Measurements from ENCODE around the gene ALG1.
A peak's percentile ranks its signal among the peaks of the same experiment; 100 is the strongest.
"Not testable (repeated sequence)": the region's sequence is repeated elsewhere in the genome, so short reads cannot be mapped to it uniquely, and the experiment has no call there.

Gene ALG1

DNA sequence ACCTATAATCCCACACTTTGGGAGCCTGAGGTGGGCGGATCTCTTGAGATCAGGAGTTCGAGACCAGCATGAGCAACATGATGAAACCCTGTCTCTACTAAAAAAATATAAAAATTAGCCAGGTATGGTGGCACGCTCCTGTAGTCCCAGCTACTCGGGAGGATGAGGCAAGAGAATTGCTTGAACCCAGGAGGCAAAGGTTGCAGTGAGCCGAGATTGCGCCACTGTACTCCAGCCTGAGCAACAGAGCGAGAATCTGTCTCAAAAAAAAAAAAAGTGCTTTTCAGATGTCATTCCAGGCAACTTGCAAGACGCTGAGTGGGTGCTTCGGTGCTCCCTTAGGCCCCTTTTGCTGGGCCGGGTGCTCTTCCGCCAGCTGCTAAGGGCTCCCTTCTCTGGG is 27.1 kb upstream of the ALG1 start:
- not testable (repeated sequence) for DNase-seq (ENCODE audit: low read depth, low spot score)

DNA sequence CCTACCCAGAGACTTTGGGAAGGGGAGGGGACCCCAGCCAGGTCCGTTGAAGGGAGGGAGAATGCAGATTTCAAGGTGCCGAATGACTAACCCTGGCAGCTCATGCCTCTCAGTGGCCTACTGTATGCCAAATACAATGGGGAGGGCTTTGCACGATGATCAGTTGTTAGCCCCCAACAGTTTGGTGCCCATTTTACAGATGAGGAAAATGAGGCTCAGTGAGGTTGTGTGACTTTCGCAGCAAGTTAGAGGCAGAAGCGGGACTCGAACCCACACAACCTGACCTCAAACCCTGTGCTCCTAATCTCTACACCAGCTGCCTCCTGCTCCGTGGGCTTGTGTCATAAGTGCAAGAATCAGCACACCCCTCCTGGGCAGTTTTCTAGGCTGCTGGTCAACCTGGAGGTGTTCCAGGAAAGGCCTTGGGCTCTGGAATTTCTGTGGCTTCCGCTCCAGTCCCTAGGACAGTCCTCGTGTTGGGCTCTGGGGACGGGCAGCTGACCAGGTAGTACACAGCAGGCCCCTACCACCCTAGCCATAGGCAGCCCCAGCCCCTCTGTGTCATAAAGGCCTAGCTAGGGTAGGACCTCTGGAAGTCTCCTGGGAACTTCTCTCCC is 26.0 kb upstream of the ALG1 start:
- no peak for DNase-seq (ENCODE audit: low read depth, low spot score)

DNA sequence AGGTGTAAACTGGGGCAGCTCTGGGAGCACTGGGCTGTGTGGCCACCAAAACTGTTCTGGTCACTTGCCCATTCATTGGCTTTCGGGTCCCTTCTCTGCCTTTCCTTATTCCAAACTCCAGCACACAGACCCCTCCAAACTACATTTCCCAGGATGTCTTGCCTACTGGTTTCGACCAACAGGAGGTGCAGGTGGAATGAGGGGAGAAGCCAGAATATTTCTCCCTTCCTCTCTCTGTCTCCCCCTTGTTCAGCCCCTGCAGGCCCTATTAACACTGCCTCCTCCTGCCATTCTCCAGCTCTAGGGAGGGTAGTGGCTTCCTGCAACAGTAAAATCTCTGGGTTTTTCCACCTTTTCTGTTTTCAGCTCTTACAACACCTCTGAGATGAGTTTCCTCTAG is 24.7 kb upstream of the ALG1 start:
- no peak for DNase-seq (ENCODE audit: low read depth, low spot score)

DNA sequence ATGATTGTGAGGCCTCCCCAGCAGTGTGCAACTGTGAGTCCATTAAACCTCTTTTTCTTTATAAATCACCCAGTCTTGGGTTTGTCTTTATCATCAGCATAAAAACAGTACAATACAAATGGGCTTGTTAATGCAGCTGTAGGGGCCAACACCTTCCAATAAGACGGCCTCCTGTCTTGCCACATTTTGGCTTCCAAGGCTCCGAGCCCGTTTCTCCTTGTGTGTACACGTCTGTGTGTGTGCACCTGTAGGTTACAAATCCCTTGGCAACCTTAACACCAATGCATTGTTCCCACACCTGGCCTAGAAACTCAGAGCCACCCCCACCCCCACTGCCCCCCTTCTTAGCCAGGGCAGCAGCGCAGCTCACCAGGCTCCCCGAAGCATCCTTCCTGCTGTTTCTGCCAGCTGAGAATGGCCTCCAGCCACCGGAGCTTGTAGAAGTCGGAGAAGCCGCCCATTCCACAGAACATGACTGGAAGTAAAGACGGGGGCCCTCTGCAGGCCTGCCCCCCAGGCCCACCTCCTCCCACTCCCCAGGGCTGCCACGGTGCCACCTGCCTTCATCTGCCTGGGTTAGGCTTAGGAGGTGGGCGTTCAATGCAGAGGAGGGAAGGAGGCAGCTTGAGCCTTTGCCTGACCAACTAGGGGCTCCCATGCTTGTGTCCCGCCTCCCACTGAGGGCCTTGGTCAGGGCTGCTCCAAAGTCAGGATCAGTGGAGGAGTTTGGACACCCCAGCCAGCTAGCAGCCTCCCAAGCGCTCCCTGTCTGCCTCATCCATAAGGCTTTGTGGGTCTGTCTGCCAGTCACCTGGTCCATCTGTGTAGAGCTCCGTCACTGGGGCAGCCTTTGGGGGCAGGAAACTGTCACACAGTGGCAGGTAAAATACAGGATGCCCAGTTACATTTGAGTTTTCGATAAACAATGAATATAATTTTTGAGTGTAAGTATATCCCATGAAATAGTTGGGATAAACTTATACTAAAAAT is 16.5 kb upstream of the ALG1 start:
- no peak for DNase-seq (ENCODE audit: low read depth, low spot score)

DNA sequence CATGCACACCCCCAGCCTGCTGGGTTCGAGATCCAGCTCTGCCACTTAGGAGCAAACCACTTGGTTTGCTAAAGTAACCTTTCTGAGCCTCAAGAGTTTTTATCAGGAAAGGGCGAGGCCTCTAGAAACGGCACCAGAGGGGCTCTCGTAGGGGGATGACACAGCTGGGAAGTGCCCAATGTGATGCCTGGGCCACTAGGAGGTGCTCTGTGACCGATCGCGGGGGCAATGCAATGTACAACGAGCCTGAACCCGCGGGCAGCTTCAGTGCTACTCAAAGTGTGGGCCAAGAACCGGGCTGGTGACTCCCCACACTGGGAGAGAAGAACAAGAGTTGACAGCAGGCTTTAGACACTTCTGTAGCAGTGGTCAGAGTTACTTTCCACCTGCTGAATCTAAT is 15.3 kb upstream of the ALG1 start:
- DNase-seq (ENCODE audit: low read depth, low spot score) = peak; percentile 71

DNA sequence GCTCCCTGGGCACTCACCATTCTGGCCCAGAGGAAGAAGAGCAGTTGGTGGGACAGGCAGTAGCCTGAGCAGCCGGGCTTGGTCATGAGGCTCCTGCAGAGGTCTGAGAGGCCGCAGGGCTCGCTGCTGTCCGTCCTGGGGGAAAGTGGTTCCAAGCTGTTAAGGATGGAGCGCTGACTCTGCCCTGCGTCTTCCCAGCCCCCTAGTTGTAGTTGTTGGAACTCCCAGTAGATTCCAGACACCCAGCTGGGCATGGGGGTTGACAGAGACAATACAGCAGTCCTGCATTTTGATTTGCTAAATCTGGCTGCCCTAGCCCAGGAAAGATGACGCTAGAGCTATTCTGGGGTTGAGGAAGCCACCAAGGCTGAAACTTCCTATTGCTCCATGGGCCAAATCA is 13.2 kb upstream of the ALG1 start:
- DNase-seq (ENCODE audit: low read depth, low spot score) = peak; percentile 93

DNA sequence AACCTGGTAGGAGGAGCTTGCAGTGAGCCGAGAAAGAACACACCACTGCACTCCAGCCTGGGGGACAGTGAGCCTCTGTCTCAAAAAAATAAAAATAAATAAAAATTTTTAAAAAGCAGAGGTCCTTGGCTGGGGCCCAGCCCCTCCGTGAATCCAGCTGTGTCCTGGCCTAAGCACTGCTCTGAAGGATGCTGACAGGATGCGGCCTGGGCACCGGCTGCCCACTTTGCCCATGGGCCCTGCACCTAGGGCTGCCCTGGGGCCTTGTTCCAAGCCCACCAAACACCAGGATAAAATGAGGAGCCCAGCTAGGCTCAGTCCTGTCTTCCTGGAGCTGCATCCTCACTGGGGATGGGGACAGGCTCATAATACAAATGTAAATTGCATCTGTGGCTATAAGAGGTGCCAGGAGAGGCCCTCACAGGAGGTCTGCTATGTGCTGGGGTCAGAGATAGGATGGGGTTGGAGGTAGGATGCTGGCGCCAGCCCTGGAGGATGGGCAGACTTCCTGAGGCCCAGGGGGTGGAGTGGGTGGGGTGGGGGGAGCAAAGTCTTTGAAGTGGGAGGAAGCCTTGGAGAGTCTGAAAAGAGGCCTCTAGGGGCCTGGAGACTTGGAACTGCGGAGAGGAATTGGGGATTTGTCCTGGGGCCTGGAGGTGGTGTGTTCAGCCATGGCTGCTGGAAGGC is 12.1 kb upstream of the ALG1 start:
- DNase-seq (ENCODE audit: low read depth, low spot score) = peak; percentile 66

DNA sequence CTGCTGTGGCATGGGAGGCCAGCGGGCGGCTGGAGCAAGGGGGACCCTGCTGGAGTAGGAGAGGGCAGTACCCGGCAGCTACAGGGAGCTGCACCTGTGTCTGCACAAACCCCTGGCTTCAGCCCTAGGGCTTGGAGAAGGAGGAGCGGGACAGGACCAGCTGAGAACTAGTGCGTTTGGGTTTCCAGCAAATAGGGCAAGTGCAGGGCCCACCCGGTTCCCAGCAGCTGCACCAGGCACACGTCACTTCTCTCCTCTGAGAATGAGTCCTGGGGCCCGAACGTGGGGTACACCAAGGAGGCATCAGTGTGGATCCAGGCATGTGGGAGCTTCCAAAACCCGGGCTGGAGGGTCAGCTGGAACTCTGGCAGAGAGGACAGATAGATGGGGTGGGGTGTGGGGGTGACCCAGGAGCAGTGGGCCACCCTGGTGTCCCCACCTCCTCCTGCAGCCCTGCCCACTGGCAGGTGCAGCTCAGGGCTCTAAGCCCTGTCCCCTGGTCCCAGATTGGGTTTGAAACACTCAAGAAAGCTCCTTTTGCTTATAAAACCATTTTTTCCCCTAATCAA is 11.5 kb upstream of the ALG1 start:
- no peak for DNase-seq (ENCODE audit: low read depth, low spot score)

DNA sequence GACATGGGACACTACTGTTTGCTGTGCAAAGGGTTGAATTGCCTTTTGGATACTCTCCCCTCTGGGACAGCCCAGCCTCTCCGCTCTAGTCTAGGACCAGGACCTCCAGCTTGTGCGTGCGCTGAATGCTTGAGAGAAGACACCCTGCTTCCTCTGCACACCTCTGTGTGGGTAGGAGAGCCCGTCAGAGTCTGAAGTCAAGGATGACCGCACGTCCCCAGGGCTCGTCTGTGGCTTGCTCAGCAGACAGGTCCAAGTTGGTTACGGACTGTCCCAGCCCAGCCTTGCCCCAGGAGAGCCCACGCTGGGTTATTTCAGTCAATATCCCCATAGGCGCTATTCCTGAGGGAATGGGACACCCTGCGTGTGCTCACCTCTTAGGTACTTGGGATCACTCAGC is 9.6 kb upstream of the ALG1 start:
- DNase-seq (ENCODE audit: low read depth, low spot score) = no peak

DNA sequence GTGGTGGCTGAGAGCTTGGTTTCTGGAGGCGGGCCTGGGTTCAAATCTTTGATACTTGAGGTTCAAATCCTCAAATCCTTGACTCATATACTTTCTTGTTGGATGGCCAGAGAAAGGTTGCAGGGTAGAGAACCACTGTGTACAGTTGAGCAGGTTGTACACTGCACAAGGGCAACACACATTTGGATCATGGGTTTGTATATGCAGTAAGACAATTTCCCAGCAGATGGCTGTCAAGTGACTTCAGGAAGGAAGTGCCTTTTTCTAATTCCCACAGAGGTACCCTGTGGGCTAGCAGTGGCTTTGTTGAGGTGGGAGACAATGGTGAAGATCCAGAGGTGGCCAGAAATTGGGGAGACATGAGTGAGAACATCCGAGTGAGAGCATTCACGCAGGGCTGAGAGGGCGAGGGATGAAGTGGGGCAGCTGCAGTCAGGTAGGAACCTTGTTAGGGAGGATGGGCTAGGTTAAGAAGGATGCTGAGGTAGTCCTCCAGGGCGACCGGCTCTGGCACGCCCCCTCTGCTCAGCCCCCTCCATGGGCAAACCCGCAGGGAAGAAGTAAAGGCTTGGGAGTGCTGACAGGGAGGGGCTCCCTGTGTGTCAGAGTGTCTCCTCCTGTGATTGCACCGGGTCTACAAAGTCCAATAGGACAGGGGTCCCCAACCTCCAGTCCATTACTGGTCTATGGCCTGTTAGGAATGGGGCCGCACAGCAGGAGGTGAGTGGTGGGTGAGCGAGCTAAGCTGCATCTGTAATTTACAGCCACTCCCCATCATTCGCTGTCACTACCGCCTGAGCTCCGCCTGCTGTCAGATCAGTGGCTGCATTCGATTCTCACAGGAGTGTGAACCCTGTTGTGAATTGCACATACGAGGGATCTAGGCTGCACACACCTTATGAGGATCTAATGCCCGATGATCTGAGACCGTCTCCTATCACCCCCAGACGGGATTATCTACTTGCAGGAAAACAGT is 8.6 kb upstream of the ALG1 start:
- DNase-seq (ENCODE audit: low read depth, low spot score) = no peak

DNA sequence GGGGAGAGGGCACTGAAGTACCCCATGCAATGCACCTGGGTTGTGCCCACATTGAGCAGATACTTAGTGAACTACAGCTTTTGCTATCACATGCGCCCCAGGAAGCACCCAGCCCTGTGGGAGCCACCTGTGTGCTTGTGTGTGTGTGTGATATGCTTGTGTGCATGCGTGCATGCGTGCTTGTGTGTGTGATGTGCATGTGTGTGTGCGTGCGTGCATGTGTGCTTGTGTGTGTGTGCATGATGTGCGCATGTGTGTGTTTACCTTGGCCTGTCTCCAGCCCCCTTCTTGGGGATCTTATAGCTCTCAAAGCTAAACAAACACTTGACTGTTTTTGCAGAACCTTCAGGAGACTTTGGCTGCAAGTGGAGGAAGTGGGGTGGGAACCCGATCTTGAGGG is 6.7 kb upstream of the ALG1 start:
- DNase-seq (ENCODE audit: low read depth, low spot score) = no peak

DNA sequence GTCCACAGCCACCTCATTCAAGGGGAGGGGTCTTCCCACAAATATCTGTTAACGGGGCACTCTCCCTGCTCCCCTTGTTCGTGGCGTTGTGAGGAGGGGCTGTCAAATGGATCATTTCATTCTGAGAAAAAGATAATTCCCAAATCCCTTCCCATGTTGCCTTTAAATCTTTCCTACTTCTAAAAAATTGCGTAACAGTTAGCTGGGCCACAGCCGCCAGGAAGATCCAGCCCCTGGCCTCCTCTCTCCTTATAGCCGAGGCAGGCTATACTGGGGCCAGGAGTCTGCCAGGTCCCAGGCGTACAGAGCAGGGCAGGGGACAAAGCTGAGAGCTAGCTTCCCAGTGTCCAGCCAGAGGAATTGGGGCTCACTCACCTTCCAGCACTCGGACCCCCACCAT is 6.3 kb upstream of the ALG1 start:
- no peak for DNase-seq (ENCODE audit: low read depth, low spot score)

DNA sequence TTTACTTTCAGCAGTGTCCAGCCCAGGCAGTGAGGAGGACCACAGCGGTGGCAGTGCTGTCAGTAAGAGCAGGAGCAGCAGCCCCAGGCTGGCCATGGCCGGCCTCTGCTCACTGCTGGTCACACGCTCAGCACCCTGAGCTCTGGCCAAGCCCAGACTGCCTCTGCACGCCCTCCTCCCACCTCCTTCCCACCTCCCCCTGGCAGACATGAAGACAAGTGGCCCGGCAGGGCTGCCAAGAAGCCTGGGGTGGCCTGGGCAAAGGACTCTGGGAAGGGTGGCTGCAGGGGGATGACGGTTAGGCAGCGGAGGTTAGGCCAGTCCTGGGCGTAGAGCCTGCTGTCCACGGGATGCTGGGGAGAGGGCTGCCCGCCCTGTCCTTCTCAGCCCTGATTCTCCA is 5.8 kb upstream of the ALG1 start, which contains the start of gene C16orf89:
Gene C16orf89 (minus strand): TSS at position 144 of the 400 bp plus-strand sequence. CDS start 48 bp downstream, at position 96.
- no peak for DNase-seq (ENCODE audit: low read depth, low spot score)

DNA sequence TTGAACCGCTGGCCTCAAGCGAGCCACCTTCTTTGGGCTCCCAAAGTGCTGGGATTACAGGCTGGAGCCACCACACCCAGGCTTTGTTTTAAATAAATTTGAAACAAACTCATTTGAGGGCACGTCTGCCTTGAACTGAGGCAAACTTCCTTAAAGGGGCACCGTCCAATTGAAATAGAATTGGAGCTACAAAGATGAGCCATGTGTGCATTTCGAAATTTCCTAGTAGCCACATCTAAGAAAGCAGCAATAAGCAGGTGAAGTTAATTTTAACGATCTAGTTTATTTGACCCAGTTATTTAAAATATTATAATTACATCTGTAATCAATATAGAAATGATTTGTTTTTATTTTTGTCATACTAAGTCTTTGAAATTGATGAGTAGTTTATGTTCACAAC is 5.1 kb upstream of the ALG1 start:
- DNase-seq (ENCODE audit: low read depth, low spot score) = no peak

DNA sequence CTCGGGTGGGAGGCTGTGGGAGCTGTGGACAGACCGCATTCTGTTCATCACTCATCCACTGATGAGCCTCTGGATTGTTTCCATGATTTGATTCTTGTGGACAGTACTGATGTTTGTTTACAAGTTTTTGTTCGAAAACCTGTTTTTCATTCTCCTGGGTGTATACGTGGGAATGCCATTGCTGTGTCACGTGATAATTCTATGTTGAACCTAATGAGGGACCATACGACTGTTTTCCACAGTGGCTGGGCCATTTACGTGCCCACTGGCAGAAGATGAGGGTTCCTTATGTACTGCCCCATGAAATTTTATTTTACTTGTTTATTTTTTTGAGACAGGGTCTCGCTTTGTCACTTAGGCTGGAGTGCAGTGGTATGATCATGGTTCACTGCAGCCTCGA is 2.6 kb upstream of the ALG1 start:
- DNase-seq (ENCODE audit: low read depth, low spot score) = no peak

DNA sequence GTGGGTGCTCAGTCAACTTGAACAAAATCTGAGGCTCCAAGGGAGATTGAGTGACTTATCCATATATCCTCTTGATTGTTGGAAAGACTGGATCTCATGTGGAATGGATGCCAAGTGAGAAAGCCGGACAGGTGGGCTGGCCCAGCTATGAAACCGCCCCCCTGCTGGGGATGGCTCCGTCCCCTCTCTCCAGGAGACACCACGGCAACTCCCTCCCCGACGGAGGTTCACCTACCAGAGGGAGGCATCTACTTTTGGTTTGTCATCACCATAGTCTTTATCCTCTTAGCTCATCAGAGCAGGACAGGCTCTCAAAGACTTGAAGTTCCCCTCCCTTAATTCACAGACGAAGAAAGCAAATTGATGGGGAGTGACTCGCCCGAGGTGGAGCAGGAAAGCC is 1.8 kb upstream of the ALG1 start:
- DNase-seq (ENCODE audit: low read depth, low spot score) = no peak

DNA sequence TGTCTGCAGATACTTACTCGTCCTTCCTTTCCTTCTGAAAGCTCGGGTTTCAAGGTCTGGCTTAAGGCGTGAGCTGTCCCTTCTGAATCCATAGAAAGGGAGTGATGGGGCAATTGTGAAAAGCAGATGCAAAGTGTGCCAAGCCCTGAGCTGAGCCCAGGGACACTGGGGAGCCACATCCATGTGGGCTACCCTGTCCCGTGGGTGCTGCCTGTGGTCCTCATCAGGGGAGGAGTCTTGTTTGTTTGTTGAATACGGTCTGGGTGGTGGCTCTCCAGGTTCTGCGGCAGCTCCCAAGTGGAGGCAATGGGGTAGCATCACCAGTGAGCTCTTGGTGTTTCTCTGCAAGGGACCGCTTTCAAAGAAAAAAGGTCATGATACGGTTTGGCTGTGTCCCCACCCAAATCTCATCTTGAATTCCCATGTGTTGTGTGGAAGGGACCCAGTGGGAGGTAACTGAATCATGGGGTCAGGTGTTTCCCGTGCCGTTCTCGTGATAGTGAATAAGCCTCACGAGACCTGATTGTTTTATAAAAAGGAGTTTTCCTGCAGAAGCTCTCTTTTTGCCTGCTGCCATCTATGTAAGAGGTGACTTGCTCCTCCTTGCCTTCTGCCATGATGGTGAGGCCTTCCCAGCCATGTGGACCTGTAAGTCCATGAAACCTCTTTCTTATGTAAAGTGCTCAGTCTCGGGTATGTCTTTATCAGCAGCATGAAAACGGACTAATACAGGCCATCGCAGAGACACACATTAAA is 1.0 kb upstream of the ALG1 start:
- no peak for DNase-seq (ENCODE audit: low read depth, low spot score)

DNA sequence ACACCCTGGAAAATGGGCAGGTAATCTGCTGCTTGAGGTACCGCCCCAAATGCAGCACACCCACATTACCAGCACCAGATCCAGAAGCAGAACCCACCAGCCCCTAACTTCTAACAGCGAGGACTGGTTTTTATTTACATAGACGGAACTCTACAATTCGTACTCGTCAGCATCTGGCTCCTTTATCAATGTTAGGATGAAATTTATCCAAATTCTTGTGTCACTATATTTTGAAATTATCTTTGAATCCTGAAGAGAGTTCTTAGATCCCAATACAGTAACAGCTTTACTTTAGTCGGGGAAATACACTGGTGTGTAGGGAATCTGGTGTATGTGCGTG is 332 bp upstream of the ALG1 start:
- DNase-seq (ENCODE audit: low read depth, low spot score) = no peak

DNA sequence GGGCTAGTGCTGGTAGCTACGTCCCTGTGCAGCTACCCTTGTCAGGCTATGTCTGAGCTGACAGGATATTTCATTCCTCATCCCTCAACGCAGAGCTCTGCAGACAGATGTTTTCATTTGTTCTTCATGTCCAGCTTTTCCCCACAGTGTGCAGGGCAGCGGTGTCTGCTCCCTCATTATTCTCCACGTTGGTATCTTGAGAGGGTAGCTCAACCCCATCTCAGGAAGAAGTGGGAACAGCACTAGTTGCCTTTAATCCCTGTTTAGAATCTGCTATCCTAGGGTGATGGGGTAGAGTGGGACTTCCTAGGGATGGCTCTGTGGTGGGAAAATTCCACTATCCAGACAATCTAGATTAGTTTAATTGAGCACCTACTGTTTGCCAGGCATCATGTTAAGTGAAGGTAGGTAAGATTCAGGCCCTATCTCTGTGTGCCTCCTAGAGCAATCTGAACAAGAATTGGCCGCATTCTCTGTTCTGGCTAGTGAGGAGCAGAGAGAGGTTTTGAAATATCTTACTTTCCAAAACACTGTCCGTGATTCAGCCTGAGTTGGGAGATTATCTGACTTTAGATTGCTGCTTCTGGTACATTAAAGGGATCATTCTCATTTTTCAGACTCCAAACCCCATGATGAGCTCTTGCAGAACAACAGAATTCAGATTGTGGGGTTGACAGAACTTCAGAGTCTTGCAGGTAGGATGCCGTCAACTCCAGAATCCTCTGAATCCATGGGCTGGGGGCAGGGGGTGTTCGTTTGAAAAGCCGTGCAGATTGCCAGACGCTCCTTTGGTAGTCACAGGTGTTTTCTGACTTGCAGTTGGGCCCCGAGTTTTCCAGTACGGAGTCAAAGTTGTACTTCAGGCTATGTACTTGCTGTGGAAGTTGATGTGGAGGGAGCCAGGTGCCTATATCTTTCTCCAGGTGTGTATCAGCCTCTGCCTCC is 963 bp downstream of the ALG1 start:
- no peak for DNase-seq (ENCODE audit: low read depth, low spot score)

Measured in ELF-1 (cell line).